Measurements from ENCODE around the gene RRP1B. TPM values are rescaled to one million over a fixed set of nuclear protein-coding genes. Genes with fewer than 3 reads are reported as not detected.

The RRP1B gene
- total RNA-seq, 1 donor from 2014 or later: 34.6 TPM

DNA sequence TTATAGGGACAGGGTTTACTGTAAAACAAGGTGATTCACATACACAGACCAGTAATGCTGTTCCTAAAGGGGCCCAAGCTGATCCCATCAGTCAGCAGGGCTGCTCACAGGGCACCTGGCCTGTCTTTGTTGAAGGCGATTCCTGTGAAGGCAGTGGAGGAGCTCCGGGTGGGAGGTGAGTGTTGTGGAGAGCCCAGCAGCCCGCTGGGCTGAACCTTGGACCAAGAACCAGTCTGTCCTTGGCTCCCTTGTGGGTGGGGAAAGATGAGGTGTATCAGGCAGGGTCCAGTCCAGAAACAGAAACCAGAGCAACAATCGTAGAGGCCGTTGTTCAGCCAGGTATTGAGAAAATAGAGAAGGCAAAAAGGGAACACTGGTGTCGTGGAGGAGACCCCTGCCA lies 72.1 kb downstream of the RRP1B start:
- Mint-ChIP-seq H3K27ac (no peak overlapping the region), H3K36me3 (no peaks in the 10 kb centered on the region), H3K9me3 (no peaks in the 10 kb centered on the region), H3K27me3 (ENCODE audit: low read depth) (no peaks in the 10 kb centered on the region), H3K4me3 (no peak overlapping the region), H3K4me1 (peaks cover 34% of the 10 kb centered on the region)
- TF ChIP-seq, protein P1, sequence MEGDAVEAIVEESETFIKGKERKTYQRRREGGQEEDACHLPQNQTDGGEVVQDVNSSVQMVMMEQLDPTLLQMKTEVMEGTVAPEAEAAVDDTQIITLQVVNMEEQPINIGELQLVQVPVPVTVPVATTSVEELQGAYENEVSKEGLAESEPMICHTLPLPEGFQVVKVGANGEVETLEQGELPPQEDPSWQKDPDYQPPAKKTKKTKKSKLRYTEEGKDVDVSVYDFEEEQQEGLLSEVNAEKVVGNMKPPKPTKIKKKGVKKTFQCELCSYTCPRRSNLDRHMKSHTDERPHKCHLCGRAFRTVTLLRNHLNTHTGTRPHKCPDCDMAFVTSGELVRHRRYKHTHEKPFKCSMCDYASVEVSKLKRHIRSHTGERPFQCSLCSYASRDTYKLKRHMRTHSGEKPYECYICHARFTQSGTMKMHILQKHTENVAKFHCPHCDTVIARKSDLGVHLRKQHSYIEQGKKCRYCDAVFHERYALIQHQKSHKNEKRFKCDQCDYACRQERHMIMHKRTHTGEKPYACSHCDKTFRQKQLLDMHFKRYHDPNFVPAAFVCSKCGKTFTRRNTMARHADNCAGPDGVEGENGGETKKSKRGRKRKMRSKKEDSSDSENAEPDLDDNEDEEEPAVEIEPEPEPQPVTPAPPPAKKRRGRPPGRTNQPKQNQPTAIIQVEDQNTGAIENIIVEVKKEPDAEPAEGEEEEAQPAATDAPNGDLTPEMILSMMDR (IDR thresholded peaks at IDR 0.05; ENCODE audit: unreplicated experiment): no peak
- no peak for DNase-seq (ENCODE audit: low spot score in 2 of 2, unreplicated experiment in 2 of 2)

DNA sequence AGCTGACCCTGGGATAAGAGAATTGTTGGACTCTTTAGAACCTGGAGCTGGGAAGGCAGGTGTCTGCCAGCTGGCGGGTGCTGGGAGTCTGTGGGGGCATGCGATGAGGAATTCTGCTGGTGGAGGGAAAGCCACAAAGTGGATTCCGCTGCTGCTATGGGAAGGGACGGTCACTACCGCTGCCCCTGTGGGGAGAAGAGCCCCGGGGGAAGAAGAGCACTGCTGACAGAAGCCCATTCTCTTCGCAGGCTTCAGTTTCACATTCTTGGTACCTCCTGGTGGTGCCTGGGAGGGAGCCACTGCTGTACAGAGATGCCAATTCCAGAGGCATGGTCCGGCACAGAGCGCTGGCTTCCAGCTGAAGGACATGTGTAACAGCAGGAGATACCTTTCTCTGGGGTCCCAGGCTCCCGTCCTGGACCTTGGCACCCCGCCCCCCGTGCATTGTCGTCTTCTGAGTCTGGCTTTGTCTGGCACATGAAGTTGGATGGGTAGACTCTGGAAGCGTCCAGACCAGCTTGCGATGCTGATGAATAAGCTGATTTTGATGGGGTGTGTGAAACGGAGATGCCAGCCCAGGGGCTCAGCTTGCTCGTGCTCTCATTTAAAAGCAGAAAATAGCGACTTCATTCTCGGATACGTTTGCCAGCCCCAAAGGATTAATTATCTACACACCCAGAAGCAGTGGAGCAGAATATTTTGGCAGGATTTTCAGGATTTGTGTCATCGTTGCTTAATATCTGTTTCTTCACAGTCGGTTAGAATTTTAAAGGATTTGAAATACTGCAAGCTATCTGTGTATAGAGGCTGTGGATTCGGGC lies 72.7 kb downstream of the RRP1B start:
- Mint-ChIP-seq H3K4me1 (peaks cover 30% of the 10 kb centered on the region), H3K27ac (no peak overlapping the region), H3K27me3 (ENCODE audit: low read depth) (no peaks in the 10 kb centered on the region), H3K36me3 (no peaks in the 10 kb centered on the region), H3K9me3 (no peaks in the 10 kb centered on the region), H3K4me3 (no peak overlapping the region)
- DNase-seq (ENCODE audit: low spot score in 2 of 2, unreplicated experiment in 2 of 2): no peak
- TF ChIP-seq, protein P1 (IDR thresholded peaks at IDR 0.05; ENCODE audit: unreplicated experiment): no peak

DNA sequence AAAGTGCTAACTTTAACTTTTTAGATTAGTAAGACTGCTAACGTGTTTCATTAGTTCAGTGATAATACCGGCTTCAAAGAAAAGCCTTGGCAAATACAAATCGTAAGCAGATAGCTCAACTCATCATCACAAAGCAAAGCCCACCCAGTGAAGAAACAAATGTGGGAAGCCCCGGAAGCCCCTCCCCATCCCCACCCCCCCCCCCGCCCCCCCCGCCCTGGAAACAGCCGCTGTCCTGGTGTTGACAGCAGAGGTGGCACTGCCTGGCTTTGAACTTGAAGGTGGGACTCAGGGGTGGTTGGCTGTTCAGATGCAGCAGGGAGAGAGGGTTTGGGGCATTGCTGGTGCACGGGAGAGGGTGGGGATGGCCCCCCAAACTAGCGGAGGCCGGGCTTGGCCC lies 73.7 kb downstream of the RRP1B start:
- peaks cover 2% of the 10 kb centered on the region for H3K36me3 Mint-ChIP-seq
- H3K27me3 Mint-ChIP-seq (ENCODE audit: low read depth): no peaks in the 10 kb centered on the region
- no peak overlapping the region for H3K27ac Mint-ChIP-seq
- no peak for DNase-seq (ENCODE audit: low spot score in 2 of 2, unreplicated experiment in 2 of 2)
- no peaks in the 10 kb centered on the region for H3K9me3 Mint-ChIP-seq
- H3K4me3 Mint-ChIP-seq: no peak overlapping the region
- peaks cover 25% of the 10 kb centered on the region for H3K4me1 Mint-ChIP-seq
- TF ChIP-seq, protein P1 (IDR thresholded peaks at IDR 0.05; ENCODE audit: unreplicated experiment): no peak

DNA sequence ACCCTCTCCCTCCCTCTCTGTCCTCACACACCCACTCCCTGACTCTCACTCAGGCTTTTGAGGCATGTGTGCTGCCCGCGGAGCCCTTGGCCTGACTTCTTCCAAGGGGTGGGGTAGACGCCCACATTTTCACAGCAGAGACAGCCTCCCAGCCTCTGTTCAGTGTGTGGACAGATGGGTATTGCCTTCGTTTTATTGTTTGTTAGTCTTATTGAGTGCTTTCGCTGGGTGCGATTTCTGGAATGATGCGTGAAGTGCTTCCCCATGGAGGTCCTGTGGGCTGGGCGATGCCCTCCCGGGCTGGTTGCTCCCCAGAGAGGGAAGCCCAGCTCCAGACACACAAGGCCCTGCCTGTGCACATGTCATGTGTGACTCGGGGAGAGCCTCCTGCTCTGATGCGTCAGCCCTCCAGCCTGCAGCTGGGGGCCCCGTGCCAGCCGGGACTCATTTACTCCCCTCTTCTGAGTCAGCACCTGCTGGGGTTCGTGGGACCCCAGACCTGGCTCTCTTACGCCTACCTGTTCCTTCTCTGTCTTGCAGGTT lies 74.2 kb downstream of the RRP1B start:
- Mint-ChIP-seq H3K4me3 (no peak overlapping the region), H3K9me3 (no peaks in the 10 kb centered on the region), H3K36me3 (peaks cover 2% of the 10 kb centered on the region), H3K27ac (no peak overlapping the region), H3K4me1 (peaks cover 19% of the 10 kb centered on the region), H3K27me3 (ENCODE audit: low read depth) (no peaks in the 10 kb centered on the region)
- no peak for DNase-seq (ENCODE audit: low spot score in 2 of 2, unreplicated experiment in 2 of 2)
- TF ChIP-seq, protein P1 (IDR thresholded peaks at IDR 0.05; ENCODE audit: unreplicated experiment): no peak

DNA sequence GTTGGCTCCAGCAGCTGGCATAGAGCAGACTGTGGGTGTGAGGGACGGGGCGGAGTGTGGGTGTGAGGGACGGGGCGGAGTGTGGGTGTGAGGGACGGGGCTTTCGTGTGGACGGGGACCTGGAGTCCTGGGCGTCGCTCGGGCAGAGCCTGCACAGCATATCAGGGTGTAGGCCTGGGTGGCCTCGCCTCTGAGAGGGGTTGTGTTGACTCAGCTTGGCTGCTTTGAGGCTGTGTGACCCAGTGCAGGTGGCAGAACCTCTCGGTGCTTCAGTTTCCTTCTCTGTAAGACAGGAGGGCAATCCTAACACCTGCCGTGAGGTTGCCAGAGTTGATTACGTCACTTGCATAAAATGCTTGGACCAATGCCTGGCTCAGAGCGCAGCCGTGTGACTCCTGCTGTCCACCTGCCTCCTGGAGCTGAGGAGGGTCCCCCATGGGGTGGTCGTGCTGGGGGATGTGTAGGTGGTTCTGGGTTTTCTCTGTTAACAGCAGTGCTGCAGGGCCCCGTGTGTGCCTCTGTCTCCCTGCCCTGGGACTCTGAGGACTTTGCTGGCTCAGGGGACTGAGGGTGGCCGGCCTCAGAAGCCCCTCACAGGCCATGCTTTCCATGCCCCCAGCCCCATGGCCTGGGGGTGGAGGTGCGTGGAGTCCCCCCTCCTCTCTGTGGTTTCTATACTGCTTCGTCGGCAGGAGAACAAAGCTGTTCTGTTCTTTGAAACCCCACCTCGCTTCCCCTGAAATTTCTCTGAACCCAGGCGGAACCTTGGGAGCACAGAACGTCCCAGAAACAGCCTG lies 75.0 kb downstream of the RRP1B start:
- no peaks in the 10 kb centered on the region for H3K27me3 Mint-ChIP-seq (ENCODE audit: low read depth)
- peaks cover 14% of the 10 kb centered on the region for H3K4me1 Mint-ChIP-seq
- H3K9me3 Mint-ChIP-seq: no peaks in the 10 kb centered on the region
- H3K4me3 Mint-ChIP-seq: no peak overlapping the region
- no peak overlapping the region for H3K27ac Mint-ChIP-seq
- H3K36me3 Mint-ChIP-seq: peaks cover 3% of the 10 kb centered on the region
- TF ChIP-seq, protein P1 (IDR thresholded peaks at IDR 0.05; ENCODE audit: unreplicated experiment): no peak
- DNase-seq (ENCODE audit: low spot score in 2 of 2, unreplicated experiment in 2 of 2): no peak

Data from mesothelial cell of epicardium (in vitro differentiated cells).